HepG2 (cell line): ENCODE results near the gene SIVA1. TPM values are rescaled to one million over a fixed set of nuclear protein-coding genes. Genes with fewer than 3 reads are reported as not detected.
A peak's percentile ranks its signal among the peaks of the same experiment; 100 is the strongest.

Source experiments
- CREM ChIP-seq, 2 experiments: sonication (generic) in 1 of 2; formaldehyde crosslinking in 1 of 2; IDR thresholded peaks; 2 replicates each; pipeline versions ENCODE4 v1.4.0 to v1.6.1; 2016 to 2020; ENCODE audit warnings: antibody characterized with exemption in 1 of 2, mild to moderate bottlenecking in 1 of 2, missing genetic modification reagents in 1 of 2
- DPF2 ChIP-seq: sonication (generic); formaldehyde crosslinking; IDR thresholded peaks from 2 replicates; pipeline ENCODE4 v1.4.0; 2020; ENCODE audit warnings: mild to moderate bottlenecking, low read depth, missing genetic modification reagents, borderline replicate concordance
- HMGA1 ChIP-seq: sonication (generic); formaldehyde crosslinking; conservative IDR thresholded peaks from 2 replicates; pipeline ENCODE4 v1.4.0; 2020; ENCODE audit warnings: missing genetic modification reagents
- PRPF4 ChIP-seq: fragments of 200-400 bp; formaldehyde crosslinking; IDR thresholded peaks from 2 replicates; pipeline ENCODE4 v1.6.1; 2016; ENCODE audit warnings: low read length, low read depth; ENCODE audit not compliant: poor library complexity, severe bottlenecking
- REST ChIP-seq, 2 experiments: IDR thresholded peaks; 2 replicates each; pipeline ENCODE4 v1.6.1; 2011 to 2012; ENCODE audit warnings: low read length in 2 of 2, borderline replicate concordance in 1 of 2, low read depth in 1 of 2, mild to moderate bottlenecking in 1 of 2, moderate library complexity in 1 of 2
- SOX13 ChIP-seq, 3 experiments: fragments of 450-650 bp in 1 of 3; sonication (generic) in 1 of 3; formaldehyde crosslinking in 1 of 3; IDR thresholded peaks in 2 of 3; conservative IDR thresholded peaks in 1 of 3; 2 replicates each; pipeline versions ENCODE4 v1.5.0 to v1.6.1; 2016 to 2020; ENCODE audit warnings: antibody characterized with exemption in 1 of 3, mild to moderate bottlenecking in 1 of 3, missing compliant biosample characterization in 1 of 3, missing genetic modification reagents in 1 of 3, moderate library complexity in 1 of 3
- TFAP4 ChIP-seq: sonication (generic); IDR thresholded peaks from 2 replicates; pipeline ENCODE4 v1.6.1; 2016; ENCODE audit warnings: low read depth, borderline replicate concordance
- YEATS4 ChIP-seq: sonication (generic); formaldehyde crosslinking; IDR thresholded peaks from 2 replicates; pipeline ENCODE4 v1.4.0; 2020; ENCODE audit warnings: missing genetic modification reagents, borderline replicate concordance
- ZBTB10 ChIP-seq: sonication (generic); formaldehyde crosslinking; IDR thresholded peaks from 2 replicates; pipeline ENCODE4 v1.4.0; 2020; ENCODE audit warnings: missing genetic modification reagents, borderline replicate concordance
- ZBTB33 ChIP-seq: sonication (generic); formaldehyde crosslinking; IDR thresholded peaks from 2 replicates; pipeline ENCODE4 v1.4.0; 2020; ENCODE audit warnings: missing genetic modification reagents
- ZBTB42 ChIP-seq: sonication (generic); formaldehyde crosslinking; IDR thresholded peaks from 2 replicates; pipeline ENCODE4 v1.5.0; 2020; ENCODE audit warnings: mild to moderate bottlenecking, missing genetic modification reagents
- ZNF275 ChIP-seq: sonication (generic); formaldehyde crosslinking; IDR thresholded peaks from 2 replicates; pipeline ENCODE4 v1.8.0; 2022; ENCODE audit warnings: missing genetic modification reagents, mild to moderate bottlenecking, inconsistent platforms, borderline replicate concordance
- ZNF331 ChIP-seq: sonication (generic); formaldehyde crosslinking; IDR thresholded peaks from 2 replicates; pipeline ENCODE4 v1.4.0; 2020; ENCODE audit warnings: missing genetic modification reagents
- ZNF788 ChIP-seq: sonication (generic); formaldehyde crosslinking; IDR thresholded peaks from 2 replicates; pipeline ENCODE4 v1.5.0; 2020; ENCODE audit warnings: mild to moderate bottlenecking, missing genetic modification reagents, borderline replicate concordance
- ZNF792 ChIP-seq: IDR thresholded peaks from 2 replicates; pipeline ENCODE4 v1.6.1; 2016
- polyA plus RNA-seq, 8 experiments: library from polyadenylated mRNA; depleted of rRNA in 3 of 8; stranded (reverse) in 7 of 8; unstranded in 1 of 8; fragments of >200 nt; fragmentation: Illumina TruSeq in 4 of 8; extraction: Trizol in 4 of 8; gene quantifications; 2 replicates each; pipeline versions ENCODE4 v1.2.1 to v1.2.3, GENCODE V29; 2011 to 2016; ENCODE audit warnings: low read depth in 4 of 8, missing spikeins in 1 of 8, mixed read lengths in 1 of 8; ENCODE audit not compliant: insufficient read depth in 1 of 8
- total RNA-seq, 5 experiments: library from RNA; depleted of rRNA; stranded (reverse); fragments of >200 nt; fragmentation: Illumina TruSeq; extraction: Trizol; gene quantifications; 2 replicates each; pipeline ENCODE4 v1.2.3, GENCODE V29; 2016; ENCODE audit warnings: low read depth in 1 of 5

Gene SIVA1
- total and polyA plus RNA-seq, 2 of the 13 experiments (the other 11 are each of a cell fraction or from before 2014, with no cell fraction given): 123 to 186 TPM

GRCh38 chr14:104726600-104727451 is 26.1 kb upstream of the SIVA1 start (continued):
- TF ChIP-seq ZBTB33 (CRISPR knock-in tag) (no peak), ZNF275 (0 out of 2 replicates have a peak, but pooled peaks have one; percentile 56), ZBTB10 (0 out of 2 replicates have a peak, but pooled peaks have one; percentile 33), YEATS4 (CRISPR knock-in tag) (peak; percentile 40; the same call in 1 of the 2 replicates), DPF2 (no peak), ZNF331 (CRISPR knock-in tag) (0 out of 2 replicates have a peak, but pooled peaks have one; percentile 41), ZNF792 (CRISPR knock-in tag) (peak; percentile 39; the same call in 1 of the 2 replicates), SOX13 (IDR thresholded peaks at IDR 0.05) (no peak), SOX13 (CRISPR knock-in tag; conservative IDR thresholded peaks at IDR 0.05 in 1 of 2, IDR thresholded peaks at IDR 0.05 in 1 of 2) (0 out of 4 replicates have a peak, but pooled peaks of 1 of the 2 experiments have one; percentile 22), ZBTB42 (CRISPR knock-in tag) (0 out of 2 replicates have a peak, but pooled peaks have one; percentile 65), HMGA1 (CRISPR knock-in tag) (no peak), CREM (IDR thresholded peaks at IDR 0.05) (peak; percentile 27; the same call in 1 of the 2 replicates), CREM (CRISPR knock-in tag; IDR thresholded peaks at IDR 0.05) (no peak), PRPF4 (no peak), REST (IDR thresholded peaks at IDR 0.05; ENCODE audit: borderline replicate concordance in 1 of 2, low read depth in 1 of 2, low read length in 2 of 2) (no peak), TFAP4 (peak; percentile 27; the same call in 1 of the 2 replicates), ZNF788 (CRISPR knock-in tag) (no peak)
